IMR-90 (cell line): ENCODE measurements around the gene MAN2C1.

Source experiments
- CEBPB ChIP-seq: IDR thresholded peaks from 2 replicates; pipeline ENCODE4 v1.6.1; 2012; ENCODE audit warnings: low read depth, low read length, improper control_type of control experiment
- CHD1 ChIP-seq: IDR thresholded peaks from 2 replicates; pipeline ENCODE4 v1.6.1; 2012; ENCODE audit warnings: low read depth, low read length, improper control_type of control experiment
- CTCF ChIP-seq: conservative IDR thresholded peaks from 2 replicates; pipeline ENCODE4 v1.5.1; 2012; ENCODE audit warnings: mild to moderate bottlenecking, low read depth, low read length, improper control_type of control experiment
- ELK1 ChIP-seq: fragments of 150-350 bp; IDR thresholded peaks from 2 replicates; pipeline ENCODE4 v1.6.1; 2016; ENCODE audit warnings: low read depth, mild to moderate bottlenecking, low read length, moderate library complexity, borderline replicate concordance
- POLR2A ChIP-seq: IDR thresholded peaks from 2 replicates; pipeline ENCODE4 v1.6.1; 2012; ENCODE audit warnings: mild to moderate bottlenecking, low read depth, low read length

DNA sequence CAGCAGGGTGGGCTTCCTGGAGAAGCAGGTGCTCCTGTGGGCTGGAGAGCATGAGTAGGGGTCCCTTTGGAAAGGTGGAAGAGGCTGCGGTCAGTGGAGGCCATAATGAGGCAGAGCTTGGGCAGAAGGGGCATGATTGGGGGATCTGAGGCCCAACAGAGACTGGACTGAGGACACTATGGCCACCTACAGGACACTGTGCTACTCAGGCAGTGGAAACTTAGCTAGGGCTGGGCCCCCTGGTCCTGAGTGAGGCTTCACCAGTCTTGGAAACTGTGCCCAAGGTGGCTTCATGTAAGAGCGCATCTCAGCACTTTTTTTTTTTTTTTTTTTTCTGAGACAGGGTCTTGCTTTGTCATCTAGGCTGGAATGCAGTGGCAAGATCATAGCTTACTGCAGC lies 38.8 kb downstream of the MAN2C1 start:
- TF ChIP-seq CTCF (no peak), POLR2A (no peak), CEBPB (no peak), ELK1 (no peak), CHD1 (no peak)
